ENCODE measurements around the gene SYNE4.

DNA sequence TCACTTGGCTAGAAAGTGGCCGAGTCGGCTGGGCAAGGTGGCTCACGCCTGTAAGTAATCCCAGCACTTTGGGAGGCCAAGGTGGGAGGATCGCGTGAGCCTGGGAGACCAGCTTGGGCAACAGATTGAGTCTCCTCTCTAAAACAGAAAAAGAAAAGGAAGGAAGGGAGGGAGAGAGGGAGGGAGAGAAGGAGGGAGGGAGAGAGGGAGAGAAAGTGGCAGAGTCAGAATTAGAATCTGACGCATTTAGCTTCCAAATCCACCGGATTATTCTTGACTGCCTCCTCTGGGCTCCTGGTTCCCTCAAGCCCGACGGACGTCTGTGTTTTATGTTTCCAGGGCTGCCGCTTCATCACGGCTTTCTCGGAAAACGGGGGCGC is 50.0 kb downstream of the SYNE4 start:
- TF ChIP-seq CTCF (IDR thresholded peaks at IDR 0.05) (no peak), POLR2A (IDR thresholded peaks at IDR 0.05) (no peak), POLR2AphosphoS5 (IDR thresholded peaks at IDR 0.05) (no peak)

All from prostate gland (tissue), 2 donors.